H9 (cell line): Measurements from ENCODE around the gene GPS1. TPM values are rescaled to one million over a fixed set of nuclear protein-coding genes. Genes with fewer than 3 reads are reported as not detected.

Experiments
- DNase-seq: peaks from one replicate; pipeline ENCODE4 v3.0.0-alpha.2; 2017
- H2AFZ ChIP-seq: one replicate; pipeline ENCODE4 v1.6.1; 2013; ENCODE audit warnings: mild to moderate bottlenecking, low read length, control low read depth, moderate library complexity
- H2AK5ac ChIP-seq: 2 replicates; pipeline ENCODE4 v1.6.1; 2013; ENCODE audit warnings: low read length, control low read depth, mixed read lengths; ENCODE audit not compliant: insufficient read length
- H2BK120ac ChIP-seq: one replicate; pipeline ENCODE4 v1.6.1; 2013; ENCODE audit warnings: low read depth, mild to moderate bottlenecking, low read length, control low read depth, inconsistent platforms; ENCODE audit not compliant: poor library complexity, severe bottlenecking
- H2BK12ac ChIP-seq: 2 replicates; pipeline ENCODE4 v1.6.1; 2013; ENCODE audit warnings: low read length, control low read depth, mixed read lengths, low read depth; ENCODE audit not compliant: insufficient read length
- H2BK15ac ChIP-seq: 2 replicates; pipeline ENCODE4 v1.6.1; 2013; ENCODE audit warnings: low read depth, low read length, control low read depth
- H2BK20ac ChIP-seq: one replicate; pipeline ENCODE4 v1.6.1; 2013; ENCODE audit warnings: low read depth, mild to moderate bottlenecking, low read length, control low read depth, inconsistent platforms; ENCODE audit not compliant: poor library complexity, severe bottlenecking
- H2BK5ac ChIP-seq: 2 replicates; pipeline ENCODE4 v1.6.1; 2013; ENCODE audit warnings: low read length, control low read depth, mixed read lengths; ENCODE audit not compliant: insufficient read length
- H3K14ac ChIP-seq: 2 replicates; pipeline ENCODE4 v1.6.1; 2013; ENCODE audit warnings: low read length, control low read depth; ENCODE audit not compliant: insufficient read depth
- H3K18ac ChIP-seq: 2 replicates; pipeline ENCODE4 v1.6.1; 2013; ENCODE audit warnings: low read depth, mild to moderate bottlenecking, mixed read lengths, low read length, control low read depth; ENCODE audit not compliant: insufficient read length
- H3K23ac ChIP-seq: 2 replicates; pipeline ENCODE4 v1.6.1; 2013; ENCODE audit warnings: low read length, control low read depth, mixed read lengths, low read depth; ENCODE audit not compliant: insufficient read length
- H3K23me2 ChIP-seq: 2 replicates; pipeline ENCODE4 v1.6.1; 2013; ENCODE audit warnings: low read depth, mild to moderate bottlenecking, mixed read lengths, low read length, control low read depth; ENCODE audit not compliant: insufficient read length, poor library complexity, severe bottlenecking
- H3K27ac ChIP-seq: 2 replicates; pipeline ENCODE4 v1.5.1; 2013; ENCODE audit warnings: low read length, control low read depth, mixed read lengths, low read depth; ENCODE audit not compliant: insufficient read length
- H3K27me3 ChIP-seq: 2 replicates; pipeline ENCODE4 v1.6.1; 2013; ENCODE audit warnings: low read length, control low read depth, inconsistent platforms; ENCODE audit not compliant: insufficient read depth
- H3K4ac ChIP-seq: 2 replicates; pipeline ENCODE4 v1.6.1; 2013; ENCODE audit warnings: low read depth, mild to moderate bottlenecking, control low read depth, inconsistent platforms, low read length, moderate library complexity
- H3K4me1 ChIP-seq: 2 replicates; pipeline ENCODE4 v1.6.1; 2013; ENCODE audit warnings: low read length, control low read depth, inconsistent platforms; ENCODE audit not compliant: insufficient read depth
- H3K4me2 ChIP-seq: 2 replicates; pipeline ENCODE4 v1.6.1; 2013; ENCODE audit warnings: low read length, control low read depth, mixed read lengths; ENCODE audit not compliant: insufficient read length, insufficient read depth
- H3K56ac ChIP-seq: 2 replicates; pipeline ENCODE4 v1.6.1; 2013; ENCODE audit warnings: low read depth, mild to moderate bottlenecking, mixed read lengths, low read length, control low read depth; ENCODE audit not compliant: insufficient read length
- H3K79me1 ChIP-seq: 2 replicates; pipeline ENCODE4 v1.6.1; 2013; ENCODE audit warnings: low read depth, mild to moderate bottlenecking, moderate library complexity, low read length, control low read depth, inconsistent platforms; ENCODE audit not compliant: insufficient read depth, poor library complexity, severe bottlenecking
- H3K79me2 ChIP-seq: 2 replicates; pipeline ENCODE4 v1.6.1; 2013; ENCODE audit warnings: low read length, control low read depth, inconsistent platforms; ENCODE audit not compliant: insufficient read depth
- H3K9ac ChIP-seq: 2 replicates; pipeline ENCODE4 v1.6.1; 2013; ENCODE audit warnings: low read length, control low read depth, mixed read lengths; ENCODE audit not compliant: insufficient read length; ENCODE audit errors: extremely low read depth
- H3K9me3 ChIP-seq: one replicate; pipeline ENCODE4 v1.6.1; 2013; ENCODE audit warnings: low read depth, low read length, inconsistent platforms; ENCODE audit not compliant: control insufficient read depth
- H3T11ph ChIP-seq: one replicate; pipeline ENCODE4 v1.6.1; 2013; ENCODE audit warnings: mild to moderate bottlenecking, low read length, control low read depth, inconsistent platforms
- H4K20me1 ChIP-seq: one replicate; pipeline ENCODE4 v1.6.1; 2013; ENCODE audit not compliant: control insufficient read depth, insufficient read length, insufficient read depth
- H4K5ac ChIP-seq: 2 replicates; pipeline ENCODE4 v1.6.1; 2013; ENCODE audit warnings: low read depth, mild to moderate bottlenecking, mixed read lengths, low read length, control low read depth; ENCODE audit not compliant: insufficient read length
- H4K8ac ChIP-seq: replicated peaks from 2 replicates; pipeline ENCODE4 v1.6.1; 2013; ENCODE audit warnings: low read length, control low read depth, mixed read lengths, low read depth; ENCODE audit not compliant: insufficient read length
- H4K91ac ChIP-seq: 2 replicates; pipeline ENCODE4 v1.6.1; 2013; ENCODE audit warnings: low read depth, mild to moderate bottlenecking, moderate library complexity, mixed read lengths, low read length, control low read depth; ENCODE audit not compliant: insufficient read length
- H3K27ac Mint-ChIP-seq, 3 experiments: 2 replicates in 2 of 3; 3 replicates in 1 of 3; pipeline ENCODE4 v1.8.0; 2020 to 2021; ENCODE audit warnings: mixed read lengths in 3 of 3, mild to moderate bottlenecking in 1 of 3, moderate library complexity in 1 of 3
- H3K27me3 Mint-ChIP-seq: 2 replicates; pipeline ENCODE4 v1.8.0; 2021; ENCODE audit warnings: low read depth, mild to moderate bottlenecking, moderate library complexity, mixed read lengths
- H3K36me3 Mint-ChIP-seq, 3 experiments: 2 replicates in 2 of 3; 3 replicates in 1 of 3; pipeline ENCODE4 v1.8.0; 2020 to 2021; ENCODE audit warnings: low read depth in 3 of 3, mixed read lengths in 3 of 3; ENCODE audit not compliant: insufficient read depth in 1 of 3
- H3K4me1 Mint-ChIP-seq, 2 experiments: 2 replicates each; pipeline ENCODE4 v1.8.0; 2020; ENCODE audit warnings: mixed read lengths in 2 of 2
- H3K4me3 Mint-ChIP-seq, 2 experiments: 2 replicates in 1 of 2; 3 replicates in 1 of 2; pipeline ENCODE4 v1.8.0; 2020 to 2021; ENCODE audit warnings: mild to moderate bottlenecking in 2 of 2, mixed read lengths in 2 of 2, moderate library complexity in 1 of 2
- H3K9me3 Mint-ChIP-seq, 2 experiments: 2 replicates in 1 of 2; 3 replicates in 1 of 2; pipeline ENCODE4 v1.8.0; 2020; ENCODE audit warnings: mild to moderate bottlenecking in 2 of 2, mixed read lengths in 2 of 2, moderate library complexity in 1 of 2
- CTCF ChIP-seq: fragments of 200-600 bp; sonication (generic); conservative IDR thresholded peaks from 3 replicates; pipeline ENCODE4 v1.8.0; 2021; ENCODE audit warnings: antibody characterized with exemption, mild to moderate bottlenecking
- WGBS: extraction: QIAGEN DNeasy Blood & Tissue Kit; methylation state at CpG from one replicate; pipeline ENCODE4 v1.1.7; 2013; ENCODE audit warnings: missing lambda C conversion rate, low lambda C conversion rate, mixed read lengths; ENCODE audit not compliant: insufficient read length; ENCODE audit errors: extremely low coverage; 5-methylcytosine and 5-hydroxymethylcytosine counted together
- total RNA-seq: library from RNA; stranded (reverse); gene quantifications from 2 replicates; pipeline ENCODE4 v1.2.1, GENCODE V29; 2021

GPS1 gene
- total RNA-seq, 1 experiment from 2014 or later: 164 TPM

- H3K79me1 ChIP-seq: no peaks in the 10 kb centered on the region
- no peak overlapping the region for H2AFZ ChIP-seq
- Mint-ChIP-seq H3K36me3 (peaks cover 6 to 48% (median 44%) of the 10 kb centered on the region in 3 experiments), H3K4me3 (no peak overlapping the region), H3K27me3 (no peaks in the 10 kb centered on the region), H3K9me3 (no peaks in the 10 kb centered on the region), H3K4me1 (no peaks in the 10 kb centered on the region), H3K27ac (no peak overlapping the region)
- no peak overlapping the region for H4K91ac ChIP-seq
- no peak for TF ChIP-seq CTCF
- no peak overlapping the region for H2BK120ac ChIP-seq
- H4K5ac ChIP-seq: no peak overlapping the region
- no peak overlapping the region for H4K8ac ChIP-seq
- no peak overlapping the region for H2BK12ac ChIP-seq
- H3K9ac ChIP-seq: no peak overlapping the region
- no peak overlapping the region for H2BK5ac ChIP-seq
- H3T11ph ChIP-seq: no peak overlapping the region
- H3K4me1 ChIP-seq: no peaks in the 10 kb centered on the region
- H3K23me2 ChIP-seq: no peaks in the 10 kb centered on the region
- no peak overlapping the region for H3K18ac ChIP-seq
- H3K4me2 ChIP-seq: no peak overlapping the region
- no peaks in the 10 kb centered on the region for H3K9me3 ChIP-seq
- H3K79me2 ChIP-seq: no peaks in the 10 kb centered on the region
- no peak overlapping the region for H3K4ac ChIP-seq
- no peak overlapping the region for H3K56ac ChIP-seq
- H2BK15ac ChIP-seq: no peak overlapping the region
- DNase-seq: no peak
- no CpG with 5 or more reads among the region's 10 CpGs for WGBS
- H3K14ac ChIP-seq: no peak overlapping the region
- no peak overlapping the region for H3K23ac ChIP-seq
- no peak overlapping the region for H2BK20ac ChIP-seq
- no peaks in the 10 kb centered on the region for H3K27me3 ChIP-seq
- H3K27ac ChIP-seq: no peak overlapping the region
- H2AK5ac ChIP-seq: no peak overlapping the region
- peaks cover 3% of the 10 kb centered on the region for H4K20me1 ChIP-seq
Observed at GRCh38 chr17:82058855-82059249, 7.2 kb downstream of the GPS1 start.
